HG03439 (cell line): ENCODE results near the gene CLDN14.

ENCODE experiments used
- ATAC-seq: cut with Tn5 transposase; IDR thresholded peaks from one replicate; pipeline ENCODE4 v1.9.1; 2021; ENCODE audit warnings: mild to moderate bottlenecking, moderate library complexity; ENCODE audit not compliant: unreplicated experiment

CLDN14 gene

GRCh38 chr21:36436829-36437744, 42.8 kb downstream of the CLDN14 start:
- no peak for ATAC-seq

GRCh38 chr21:36434144-36434543, 45.8 kb downstream of the CLDN14 start:
- ATAC-seq = no peak

GRCh38 chr21:36433059-36433709, 46.7 kb downstream of the CLDN14 start:
- no peak for ATAC-seq

- no peak for ATAC-seq
Observed at GRCh38 chr21:36431252-36431651, 48.7 kb downstream of the CLDN14 start.

GRCh38 chr21:36430841-36431240, 49.1 kb downstream of the CLDN14 start:
- no peak for ATAC-seq

GRCh38 chr21:36429947-36430546, 49.9 kb downstream of the CLDN14 start:
- peak; percentile 81 for ATAC-seq

- no peak for ATAC-seq
Observed at GRCh38 chr21:36428761-36429432, 51.0 kb downstream of the CLDN14 start.

- ATAC-seq = no peak
Observed at GRCh38 chr21:36427502-36427901, 52.4 kb downstream of the CLDN14 start.

- no peak for ATAC-seq
Observed at GRCh38 chr21:36425286-36425685, 54.6 kb downstream of the CLDN14 start.

- ATAC-seq = no peak
Observed at GRCh38 chr21:36424592-36424991, 55.3 kb downstream of the CLDN14 start.

GRCh38 chr21:36423771-36424433, 56.0 kb downstream of the CLDN14 start:
- no peak for ATAC-seq

- ATAC-seq = no peak
Observed at GRCh38 chr21:36422279-36423098, 57.4 kb downstream of the CLDN14 start.

GRCh38 chr21:36420571-36421339, 59.2 kb downstream of the CLDN14 start:
- ATAC-seq = no peak

GRCh38 chr21:36419996-36420395, 59.9 kb downstream of the CLDN14 start:
- ATAC-seq = no peak

GRCh38 chr21:36419241-36419640, 60.7 kb downstream of the CLDN14 start:
- ATAC-seq = no peak

GRCh38 chr21:36415375-36415774, 64.5 kb downstream of the CLDN14 start:
- ATAC-seq = no peak

GRCh38 chr21:36412916-36413315, 67.0 kb downstream of the CLDN14 start:
- no peak for ATAC-seq

- ATAC-seq = no peak
Observed at GRCh38 chr21:36411301-36411700, 68.6 kb downstream of the CLDN14 start.
